Smooth muscle cell (in vitro differentiated cells): Measurements from ENCODE around the gene NEK6. TPM values are rescaled to one million over a fixed set of nuclear protein-coding genes. Genes with fewer than 3 reads are reported as not detected.
A peak's percentile ranks its signal among the peaks of the same experiment; 100 is the strongest.

Experiments
- DNase-seq: peaks from one replicate; lab custom pipeline; 2025; ENCODE audit not compliant: unreplicated experiment; lab: John Stamatoyannopoulos, UW
- H2AFZ ChIP-seq: fragments of 200-600 bp; sonication (generic); 2 replicates; pipeline ENCODE4 v1.6.0; 2016; ENCODE audit warnings: antibody characterized with exemption, low read depth, mild to moderate bottlenecking
- H3F3A ChIP-seq: fragments of 200-600 bp; sonication (generic); 2 replicates; pipeline ENCODE4 v1.6.0; 2017; ENCODE audit warnings: antibody characterized with exemption, low read depth
- H3K27ac ChIP-seq: fragments of 200-600 bp; sonication (generic); 2 replicates; pipeline ENCODE4 v1.5.1; 2016; ENCODE audit warnings: low read depth, mild to moderate bottlenecking
- H3K27me3 ChIP-seq: fragments of 200-600 bp; sonication (generic); 2 replicates; pipeline ENCODE4 v1.6.1; 2016; ENCODE audit warnings: low read depth, mild to moderate bottlenecking
- H3K36me3 ChIP-seq: fragments of 200-600 bp; sonication (generic); 2 replicates; pipeline ENCODE4 v1.5.1; 2016; ENCODE audit warnings: low read depth
- H3K4me1 ChIP-seq: fragments of 200-600 bp; sonication (generic); 2 replicates; pipeline ENCODE4 v1.5.1; 2016; ENCODE audit warnings: low read depth
- H3K4me2 ChIP-seq: fragments of 200-600 bp; sonication (generic); 2 replicates; pipeline ENCODE4 v1.6.0; 2016; ENCODE audit warnings: mild to moderate bottlenecking
- H3K4me3 ChIP-seq: fragments of 200-600 bp; sonication (generic); 2 replicates; pipeline ENCODE4 v1.5.1; 2016; ENCODE audit warnings: mild to moderate bottlenecking
- H3K79me2 ChIP-seq: fragments of 200-600 bp; sonication (generic); 2 replicates; pipeline ENCODE4 v1.6.0; 2016; ENCODE audit warnings: low read depth, mild to moderate bottlenecking
- H3K9ac ChIP-seq: fragments of 200-600 bp; sonication (generic); 2 replicates; pipeline ENCODE4 v1.6.0; 2016; ENCODE audit warnings: low read depth
- H3K9me3 ChIP-seq: fragments of 200-600 bp; sonication (generic); replicated peaks from 2 replicates; pipeline ENCODE4 v1.5.1; 2016; ENCODE audit warnings: low read depth
- H4K20me1 ChIP-seq: fragments of 200-600 bp; sonication (generic); 2 replicates; pipeline ENCODE4 v1.6.0; 2016; ENCODE audit warnings: low read depth
- WGBS: methylation state at CpG from one replicate; pipeline ENCODE4 v1.1.7; 2016; ENCODE audit warnings: low lambda C conversion rate; 5-methylcytosine and 5-hydroxymethylcytosine counted together
- polyA plus RNA-seq: library from polyadenylated mRNA; unstranded; fragments of >200 nt; fragmentation: Nextera tagmentation; extraction: Ambion mirVana; gene quantifications from 2 replicates; pipeline ENCODE4 v1.2.1, GENCODE V29; 2016
- total RNA-seq: library from RNA; depleted of rRNA; stranded (reverse); fragments of >200 nt; gene quantifications from 2 replicates; pipeline ENCODE4 v1.2.3, GENCODE V29; 2014
- TF ChIP-seq, protein P1 (sequence below): fragments of 200-600 bp; sonication (generic); IDR thresholded peaks from 2 replicates; pipeline ENCODE4 v1.5.1; 2017; ENCODE audit warnings: borderline replicate concordance, mild to moderate bottlenecking, antibody characterized with exemption; ENCODE audit not compliant: insufficient read depth, poor library complexity, severe bottlenecking

The NEK6 gene
- total and polyA plus RNA-seq, 2 experiments from 2014 or later = 45.9 to 108 TPM

DNA sequence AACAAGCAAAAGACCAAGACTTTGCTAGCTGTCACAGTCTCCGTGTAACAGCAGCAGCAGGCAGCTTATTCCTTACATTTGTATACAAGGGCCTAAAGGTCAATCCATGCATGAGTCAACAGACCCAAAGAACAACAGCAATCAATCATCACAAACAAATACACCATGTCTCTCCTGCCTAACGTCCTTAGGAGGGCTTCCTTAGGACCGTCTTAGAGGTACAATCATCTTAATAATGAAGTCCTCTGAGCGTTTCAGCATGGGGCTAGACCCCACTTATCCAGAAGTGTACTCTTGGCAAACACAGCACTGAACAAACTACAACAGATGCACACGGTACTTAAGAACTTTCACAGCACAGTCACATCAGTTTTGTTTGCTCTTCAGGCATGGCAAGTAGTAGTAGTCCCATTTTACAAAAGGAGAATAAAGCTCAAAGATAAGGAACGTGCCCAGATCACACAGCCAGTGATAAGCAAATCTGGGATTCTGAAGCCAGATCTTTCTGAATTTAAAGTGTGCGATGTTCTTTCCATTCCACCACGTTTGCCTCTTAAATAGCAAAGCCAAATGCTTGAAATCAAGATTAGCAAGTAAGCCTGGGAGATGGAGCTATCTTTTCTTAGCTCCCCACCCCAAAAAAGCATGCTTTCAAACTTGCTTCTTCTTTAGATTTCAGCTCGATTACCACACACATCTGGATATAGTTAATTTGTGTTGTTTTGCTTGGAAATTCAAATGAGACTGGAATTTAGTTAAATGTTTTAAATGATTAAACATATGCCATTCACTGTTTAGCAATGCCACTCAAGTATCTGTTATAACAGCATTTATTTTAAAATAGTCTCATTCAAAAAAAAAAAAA, 133.3 kb downstream of the NEK6 start:
- Histone ChIP-seq H3K9ac (no peak overlapping the region), H3K79me2 (peaks cover 63% of the 10 kb centered on the region), H3K36me3 (no peaks in the 10 kb centered on the region), H3K4me2 (peak overlapping the region; percentile 10), H3K9me3 (no peaks in the 10 kb centered on the region), H3F3A (peaks cover 12% of the 10 kb centered on the region), H3K27ac (no peak overlapping the region), H2AFZ (no peak overlapping the region), H3K4me1 (peaks cover 18% of the 10 kb centered on the region), H3K4me3 (no peak overlapping the region), H4K20me1 (peaks cover 100% of the 10 kb centered on the region), H3K27me3 (no peaks in the 10 kb centered on the region)
- 33% methylated on average over 9 of the region's 9 CpGs for WGBS
- DNase-seq = no peak
- TF ChIP-seq, protein P1, sequence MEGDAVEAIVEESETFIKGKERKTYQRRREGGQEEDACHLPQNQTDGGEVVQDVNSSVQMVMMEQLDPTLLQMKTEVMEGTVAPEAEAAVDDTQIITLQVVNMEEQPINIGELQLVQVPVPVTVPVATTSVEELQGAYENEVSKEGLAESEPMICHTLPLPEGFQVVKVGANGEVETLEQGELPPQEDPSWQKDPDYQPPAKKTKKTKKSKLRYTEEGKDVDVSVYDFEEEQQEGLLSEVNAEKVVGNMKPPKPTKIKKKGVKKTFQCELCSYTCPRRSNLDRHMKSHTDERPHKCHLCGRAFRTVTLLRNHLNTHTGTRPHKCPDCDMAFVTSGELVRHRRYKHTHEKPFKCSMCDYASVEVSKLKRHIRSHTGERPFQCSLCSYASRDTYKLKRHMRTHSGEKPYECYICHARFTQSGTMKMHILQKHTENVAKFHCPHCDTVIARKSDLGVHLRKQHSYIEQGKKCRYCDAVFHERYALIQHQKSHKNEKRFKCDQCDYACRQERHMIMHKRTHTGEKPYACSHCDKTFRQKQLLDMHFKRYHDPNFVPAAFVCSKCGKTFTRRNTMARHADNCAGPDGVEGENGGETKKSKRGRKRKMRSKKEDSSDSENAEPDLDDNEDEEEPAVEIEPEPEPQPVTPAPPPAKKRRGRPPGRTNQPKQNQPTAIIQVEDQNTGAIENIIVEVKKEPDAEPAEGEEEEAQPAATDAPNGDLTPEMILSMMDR = no peak

DNA sequence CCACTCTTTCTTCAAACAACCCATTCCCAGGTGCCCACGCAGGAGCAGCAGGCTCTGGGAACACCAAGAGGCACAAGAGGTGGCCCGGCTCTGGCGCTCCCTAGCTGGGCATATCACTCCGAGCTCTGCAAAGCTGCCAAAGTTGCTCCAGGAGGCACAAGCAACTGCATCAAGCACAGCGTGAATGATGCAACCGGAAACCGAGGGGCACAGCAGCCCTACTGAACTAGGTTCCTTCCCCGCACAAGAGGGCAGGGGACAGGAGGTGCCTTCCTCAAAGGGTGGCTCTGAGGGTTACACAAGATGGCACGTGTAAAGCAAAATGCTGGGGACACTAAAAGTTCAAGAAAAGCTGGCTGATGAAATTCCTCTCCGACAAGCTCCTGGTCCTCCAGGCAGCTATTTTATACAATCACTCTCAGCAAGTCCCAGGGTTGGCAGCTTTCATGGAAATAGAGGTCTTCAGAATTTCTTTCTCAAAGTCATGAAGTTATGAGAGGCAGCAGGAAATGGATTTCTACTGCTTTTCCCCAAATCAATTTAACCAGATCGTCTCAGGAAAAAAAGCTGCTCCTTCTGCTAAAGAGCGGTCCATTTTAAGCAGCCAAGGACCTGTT, 134.6 kb downstream of the NEK6 start:
- no peaks in the 10 kb centered on the region for H3K9me3 ChIP-seq
- peak overlapping the region; percentile 29 for H3K4me2 ChIP-seq

DNA sequence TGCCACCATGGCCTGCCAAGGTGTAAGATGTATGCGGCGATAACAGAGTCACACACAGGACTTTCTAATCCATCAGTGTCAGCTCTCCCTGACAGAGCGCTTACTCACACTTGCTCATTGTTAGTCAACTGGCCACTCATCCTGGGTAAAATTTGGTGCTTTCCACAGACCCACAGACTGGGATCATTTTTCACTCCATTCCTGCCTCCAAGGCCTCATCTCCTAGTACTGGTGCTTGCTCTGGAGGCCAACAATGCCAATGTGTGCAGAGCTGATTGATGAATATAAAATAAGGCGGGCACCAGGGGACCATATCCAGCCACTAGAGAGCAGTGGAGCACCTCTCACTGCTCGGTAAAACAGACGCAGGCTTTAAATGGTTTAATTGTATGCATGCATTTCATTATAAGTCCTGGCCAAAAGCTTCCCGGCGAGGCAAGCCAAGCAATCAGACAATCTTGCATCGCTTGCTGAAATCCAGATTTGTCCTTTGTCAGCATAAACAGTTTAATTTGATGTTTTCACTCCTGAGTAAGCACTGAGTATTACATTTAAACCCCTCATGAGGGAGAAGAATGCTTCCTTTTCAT, 135.2 kb downstream of the NEK6 start:
- peaks cover 12% of the 10 kb centered on the region for H3F3A ChIP-seq
- no peak overlapping the region for H3K4me3 ChIP-seq
- H2AFZ ChIP-seq = no peak overlapping the region
- H3K79me2 ChIP-seq = peaks cover 61% of the 10 kb centered on the region
- H3K9me3 ChIP-seq = no peaks in the 10 kb centered on the region
- no peaks in the 10 kb centered on the region for H3K27me3 ChIP-seq
- H3K9ac ChIP-seq = peak overlapping the region; percentile 16
- 39% methylated on average over 9 of the region's 9 CpGs for WGBS
- no peak for DNase-seq
- H3K4me1 ChIP-seq = peaks cover 18% of the 10 kb centered on the region
- peaks cover 100% of the 10 kb centered on the region for H4K20me1 ChIP-seq
- peak overlapping the region; percentile 49 for H3K27ac ChIP-seq
- TF ChIP-seq, protein P1 = peak; percentile 22
- peak overlapping the region; percentile 29 for H3K4me2 ChIP-seq
- no peaks in the 10 kb centered on the region for H3K36me3 ChIP-seq

More for the DNA sequence above, 134.6 kb downstream of the NEK6 start:
- Histone ChIP-seq H3K36me3 (no peaks in the 10 kb centered on the region), H3K79me2 (peaks cover 63% of the 10 kb centered on the region), H3F3A (peaks cover 12% of the 10 kb centered on the region), H2AFZ (no peak overlapping the region), H3K27me3 (no peaks in the 10 kb centered on the region), H3K4me1 (peaks cover 18% of the 10 kb centered on the region), H4K20me1 (peaks cover 100% of the 10 kb centered on the region), H3K27ac (peak overlapping the region; percentile 49), H3K4me3 (no peak overlapping the region), H3K9ac (no peak overlapping the region)
- TF ChIP-seq, protein P1 = no peak
- DNase-seq = no peak
- WGBS = 86% methylated on average over 12 of the region's 12 CpGs
